Ovary (tissue), 3 donors: Measurements from ENCODE around the gene ABCC2.

ENCODE experiments used
- EP300 ChIP-seq: sonication (generic); formaldehyde crosslinking; IDR thresholded peaks from one replicate; pipeline ENCODE4 v1.6.1; 2017; ENCODE audit warnings: antibody characterized with exemption
- TF ChIP-seq, protein P1 (sequence below), 3 donors: fragments of 450-650 bp in 2 of 3; fragments of 200-600 bp in 1 of 3; IDR thresholded peaks; one replicate each; pipeline versions ENCODE4 v1.5.1 to v1.8.0; 2016 to 2022; ENCODE audit warnings: antibody characterized with exemption in 3 of 3, mild to moderate bottlenecking in 1 of 3
- donor health status: DM: no; HTN: no; CAD: no.

DNA sequence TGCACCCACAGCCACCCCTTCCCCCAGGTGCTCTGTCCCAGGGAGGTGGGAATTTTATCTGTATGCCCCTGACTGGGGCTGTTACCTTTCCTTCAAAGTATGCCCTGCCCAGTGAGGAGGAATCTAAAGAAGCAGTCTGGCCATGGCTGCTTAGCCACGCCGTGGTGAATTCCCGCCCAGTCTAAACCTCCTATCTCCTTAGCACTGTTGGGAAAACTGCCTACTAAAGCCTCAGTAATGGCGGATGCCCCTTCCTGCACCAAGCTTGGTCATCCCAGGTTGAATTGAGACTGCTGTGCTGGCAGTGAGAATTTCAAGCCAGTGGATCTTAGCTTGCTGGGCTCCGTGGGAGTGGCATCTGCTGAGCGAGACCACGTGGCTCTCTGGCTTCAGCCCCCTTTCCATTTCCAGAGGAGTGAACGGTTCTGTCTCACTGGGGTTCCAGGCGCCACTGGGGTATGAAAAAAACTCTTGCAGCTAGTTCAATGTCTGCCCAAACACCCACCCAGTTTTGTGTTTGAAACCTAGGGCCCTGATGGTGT lies 87.2 kb downstream of the ABCC2 start:
- no peak for TF ChIP-seq EP300
- TF ChIP-seq, protein P1, sequence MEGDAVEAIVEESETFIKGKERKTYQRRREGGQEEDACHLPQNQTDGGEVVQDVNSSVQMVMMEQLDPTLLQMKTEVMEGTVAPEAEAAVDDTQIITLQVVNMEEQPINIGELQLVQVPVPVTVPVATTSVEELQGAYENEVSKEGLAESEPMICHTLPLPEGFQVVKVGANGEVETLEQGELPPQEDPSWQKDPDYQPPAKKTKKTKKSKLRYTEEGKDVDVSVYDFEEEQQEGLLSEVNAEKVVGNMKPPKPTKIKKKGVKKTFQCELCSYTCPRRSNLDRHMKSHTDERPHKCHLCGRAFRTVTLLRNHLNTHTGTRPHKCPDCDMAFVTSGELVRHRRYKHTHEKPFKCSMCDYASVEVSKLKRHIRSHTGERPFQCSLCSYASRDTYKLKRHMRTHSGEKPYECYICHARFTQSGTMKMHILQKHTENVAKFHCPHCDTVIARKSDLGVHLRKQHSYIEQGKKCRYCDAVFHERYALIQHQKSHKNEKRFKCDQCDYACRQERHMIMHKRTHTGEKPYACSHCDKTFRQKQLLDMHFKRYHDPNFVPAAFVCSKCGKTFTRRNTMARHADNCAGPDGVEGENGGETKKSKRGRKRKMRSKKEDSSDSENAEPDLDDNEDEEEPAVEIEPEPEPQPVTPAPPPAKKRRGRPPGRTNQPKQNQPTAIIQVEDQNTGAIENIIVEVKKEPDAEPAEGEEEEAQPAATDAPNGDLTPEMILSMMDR (IDR thresholded peaks at IDR 0.05) = no peak
